Glutamatergic neuron (in vitro differentiated cells): Measurements from ENCODE around the gene SERPINB10. TPM values are rescaled to one million over a fixed set of nuclear protein-coding genes. Genes with fewer than 3 reads are reported as not detected.

Experiments
- DNase-seq: peaks from one replicate; pipeline ENCODE4 v3.0.0; 2022
- H3K27ac Mint-ChIP-seq: one replicate; pipeline ENCODE4 v1.8.0; 2020; ENCODE audit warnings: mild to moderate bottlenecking, mixed read lengths, inconsistent platforms; ENCODE audit not compliant: unreplicated experiment
- H3K27me3 Mint-ChIP-seq: one replicate; pipeline ENCODE4 v1.8.0; 2020; ENCODE audit warnings: mild to moderate bottlenecking, moderate library complexity, mixed read lengths, inconsistent platforms; ENCODE audit not compliant: unreplicated experiment
- H3K36me3 Mint-ChIP-seq: one replicate; pipeline ENCODE4 v1.8.0; 2020; ENCODE audit warnings: mild to moderate bottlenecking, mixed read lengths, inconsistent platforms; ENCODE audit not compliant: unreplicated experiment
- H3K4me1 Mint-ChIP-seq: one replicate; pipeline ENCODE4 v1.8.0; 2020; ENCODE audit warnings: mild to moderate bottlenecking, low read depth, mixed read lengths, inconsistent platforms; ENCODE audit not compliant: unreplicated experiment
- H3K4me3 Mint-ChIP-seq: one replicate; pipeline ENCODE4 v1.8.0; 2020; ENCODE audit warnings: mild to moderate bottlenecking, mixed read lengths, inconsistent platforms; ENCODE audit not compliant: unreplicated experiment
- H3K9me3 Mint-ChIP-seq: one replicate; pipeline ENCODE4 v1.8.0; 2020; ENCODE audit warnings: mild to moderate bottlenecking, moderate library complexity, mixed read lengths, inconsistent platforms; ENCODE audit not compliant: unreplicated experiment
- CTCF ChIP-seq: fragments of 200-600 bp; sonication (generic); IDR thresholded peaks from one replicate; pipeline ENCODE4 v1.5.0; 2021; ENCODE audit not compliant: partially characterized antibody, unreplicated experiment
- total RNA-seq: library from RNA; stranded (reverse); fragmentation: NEBNext Ultra II Directional; extraction: Animal tissue kit (Norgen Biotek cat#: 25700); gene quantifications from one replicate; pipeline ENCODE4 v1.2.1, GENCODE V29; 2021; ENCODE audit not compliant: unreplicated experiment

Gene SERPINB10
- total RNA-seq, 1 donor from 2014 or later: not detected

GRCh38 chr18:63977040-63977439 is 69.3 kb downstream of the SERPINB10 start:
- DNase-seq: no peak
- no peaks in the 10 kb centered on the region for H3K9me3 Mint-ChIP-seq
- no peak overlapping the region for H3K27ac Mint-ChIP-seq
- H3K27me3 Mint-ChIP-seq: peaks cover 5% of the 10 kb centered on the region
- no peak for TF ChIP-seq CTCF
- peaks cover 1% of the 10 kb centered on the region for H3K4me1 Mint-ChIP-seq
- no peaks in the 10 kb centered on the region for H3K36me3 Mint-ChIP-seq
- H3K4me3 Mint-ChIP-seq: no peak overlapping the region

- peak; percentile 81 for TF ChIP-seq CTCF
- Mint-ChIP-seq H3K9me3 (no peaks in the 10 kb centered on the region), H3K27ac (no peak overlapping the region), H3K27me3 (peaks cover 2% of the 10 kb centered on the region), H3K4me1 (no peaks in the 10 kb centered on the region), H3K4me3 (no peak overlapping the region), H3K36me3 (no peaks in the 10 kb centered on the region)
- DNase-seq: peak; percentile 41
These were observed 71.7 kb downstream of the SERPINB10 start for GRCh38 chr18:63979409-63979920.

- H3K36me3 Mint-ChIP-seq: no peaks in the 10 kb centered on the region
- peaks cover 2% of the 10 kb centered on the region for H3K27me3 Mint-ChIP-seq
- no peaks in the 10 kb centered on the region for H3K9me3 Mint-ChIP-seq
- H3K4me1 Mint-ChIP-seq: no peaks in the 10 kb centered on the region
- no peak overlapping the region for H3K27ac Mint-ChIP-seq
- H3K4me3 Mint-ChIP-seq: no peak overlapping the region
- TF ChIP-seq CTCF: no peak
- DNase-seq: no peak
These were observed 72.3 kb downstream of the SERPINB10 start for GRCh38 chr18:63980027-63980426.

- Mint-ChIP-seq H3K27me3 (peaks cover 2% of the 10 kb centered on the region), H3K27ac (no peak overlapping the region), H3K9me3 (no peaks in the 10 kb centered on the region), H3K36me3 (no peaks in the 10 kb centered on the region), H3K4me3 (no peak overlapping the region), H3K4me1 (no peaks in the 10 kb centered on the region)
- no peak for DNase-seq
- TF ChIP-seq CTCF: no peak
These were observed 73.2 kb downstream of the SERPINB10 start for GRCh38 chr18:63980896-63981460.

- no peak for TF ChIP-seq CTCF
- Mint-ChIP-seq H3K9me3 (no peaks in the 10 kb centered on the region), H3K27me3 (peaks cover 2% of the 10 kb centered on the region), H3K4me3 (no peak overlapping the region), H3K4me1 (no peaks in the 10 kb centered on the region), H3K27ac (no peak overlapping the region), H3K36me3 (no peaks in the 10 kb centered on the region)
- no peak for DNase-seq
These were observed 74.0 kb downstream of the SERPINB10 start for GRCh38 chr18:63981719-63982118.
